Type B pancreatic cell (in vitro differentiated cells): Measurements from ENCODE around the gene RIN3. TPM values are rescaled to one million over a fixed set of nuclear protein-coding genes. Genes with fewer than 3 reads are reported as not detected.
"Not testable (repeated sequence)": the region's sequence is repeated elsewhere in the genome, so short reads cannot be mapped to it uniquely, and the experiment has no call there.

Experiments used
- DNase-seq: peaks from one replicate; pipeline ENCODE4 v3.0.0; 2021; ENCODE audit warnings: mixed read lengths; ENCODE audit not compliant: unreplicated experiment; ENCODE audit errors: extremely low spot score
- H3K27ac Mint-ChIP-seq: 2 replicates; pipeline ENCODE4 v1.8.0; 2021; ENCODE audit warnings: mild to moderate bottlenecking, mixed read lengths
- H3K27me3 Mint-ChIP-seq: 2 replicates; pipeline ENCODE4 v1.8.0; 2021; ENCODE audit warnings: mixed read lengths
- H3K36me3 Mint-ChIP-seq: 2 replicates; pipeline ENCODE4 v1.8.0; 2021; ENCODE audit warnings: mixed read lengths
- H3K4me1 Mint-ChIP-seq: one replicate; pipeline ENCODE4 v1.8.0; 2021; ENCODE audit warnings: mixed read lengths; ENCODE audit not compliant: unreplicated experiment
- H3K4me3 Mint-ChIP-seq: 2 replicates; pipeline ENCODE4 v1.8.0; 2021; ENCODE audit warnings: mild to moderate bottlenecking, mixed read lengths
- H3K9me3 Mint-ChIP-seq: 2 replicates; pipeline ENCODE4 v1.8.0; 2021; ENCODE audit warnings: mixed read lengths
- total RNA-seq: library from RNA; stranded (reverse); gene quantifications from 2 replicates; pipeline ENCODE4 v1.2.1, GENCODE V29; 2021; ENCODE audit warnings: low replicate concordance
- TF ChIP-seq, protein P1 (sequence below): fragments of 200-600 bp; sonication (generic); conservative IDR thresholded peaks from 2 replicates; pipeline ENCODE4 v1.5.0; 2021; ENCODE audit warnings: antibody characterized with exemption, mild to moderate bottlenecking

The RIN3 gene
- total RNA-seq, 1 donor from 2014 or later = 12.9 TPM

GRCh38 chr14:92528486-92529100 lies 15.0 kb downstream of the RIN3 start:
- DNase-seq = no peak
- H3K36me3 Mint-ChIP-seq = no peaks in the 10 kb centered on the region
- H3K4me3 Mint-ChIP-seq = no peak overlapping the region
- H3K9me3 Mint-ChIP-seq = peaks cover 5% of the 10 kb centered on the region
- H3K4me1 Mint-ChIP-seq = no peaks in the 10 kb centered on the region
- TF ChIP-seq, protein P1, sequence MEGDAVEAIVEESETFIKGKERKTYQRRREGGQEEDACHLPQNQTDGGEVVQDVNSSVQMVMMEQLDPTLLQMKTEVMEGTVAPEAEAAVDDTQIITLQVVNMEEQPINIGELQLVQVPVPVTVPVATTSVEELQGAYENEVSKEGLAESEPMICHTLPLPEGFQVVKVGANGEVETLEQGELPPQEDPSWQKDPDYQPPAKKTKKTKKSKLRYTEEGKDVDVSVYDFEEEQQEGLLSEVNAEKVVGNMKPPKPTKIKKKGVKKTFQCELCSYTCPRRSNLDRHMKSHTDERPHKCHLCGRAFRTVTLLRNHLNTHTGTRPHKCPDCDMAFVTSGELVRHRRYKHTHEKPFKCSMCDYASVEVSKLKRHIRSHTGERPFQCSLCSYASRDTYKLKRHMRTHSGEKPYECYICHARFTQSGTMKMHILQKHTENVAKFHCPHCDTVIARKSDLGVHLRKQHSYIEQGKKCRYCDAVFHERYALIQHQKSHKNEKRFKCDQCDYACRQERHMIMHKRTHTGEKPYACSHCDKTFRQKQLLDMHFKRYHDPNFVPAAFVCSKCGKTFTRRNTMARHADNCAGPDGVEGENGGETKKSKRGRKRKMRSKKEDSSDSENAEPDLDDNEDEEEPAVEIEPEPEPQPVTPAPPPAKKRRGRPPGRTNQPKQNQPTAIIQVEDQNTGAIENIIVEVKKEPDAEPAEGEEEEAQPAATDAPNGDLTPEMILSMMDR = no peak
- H3K27me3 Mint-ChIP-seq = peaks cover 2% of the 10 kb centered on the region
- H3K27ac Mint-ChIP-seq = no peak overlapping the region

DNA sequence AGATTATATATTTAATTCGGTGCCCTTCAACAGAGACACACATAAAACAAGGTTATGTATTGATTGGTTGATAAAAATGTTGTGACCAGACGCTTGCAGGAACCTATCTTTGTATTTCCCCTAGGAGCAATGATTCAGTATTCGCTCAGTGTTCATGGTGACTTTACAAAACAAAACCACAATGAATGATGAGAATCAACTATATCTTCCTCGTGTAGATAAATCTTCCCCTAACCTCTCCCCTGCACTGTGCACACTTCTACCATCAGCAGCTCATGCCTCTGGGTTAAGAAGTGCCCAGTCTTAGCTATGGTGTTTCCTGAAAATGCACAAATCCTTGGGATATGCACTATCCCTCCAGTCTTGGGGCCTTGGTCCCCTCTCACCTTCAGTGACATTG lies 16.3 kb downstream of the RIN3 start:
- H3K27ac Mint-ChIP-seq = no peak overlapping the region
- peaks cover 3% of the 10 kb centered on the region for H3K27me3 Mint-ChIP-seq
- no peak for DNase-seq
- peaks cover 1% of the 10 kb centered on the region for H3K4me1 Mint-ChIP-seq
- H3K9me3 Mint-ChIP-seq = peaks cover 5% of the 10 kb centered on the region
- TF ChIP-seq, protein P1 = no peak
- no peaks in the 10 kb centered on the region for H3K36me3 Mint-ChIP-seq
- H3K4me3 Mint-ChIP-seq = no peak overlapping the region

GRCh38 chr14:92531106-92531873 lies 17.7 kb downstream of the RIN3 start:
- no peak for DNase-seq
- H3K4me3 Mint-ChIP-seq = no peak overlapping the region
- H3K27me3 Mint-ChIP-seq = peaks cover 8% of the 10 kb centered on the region
- peaks cover 5% of the 10 kb centered on the region for H3K9me3 Mint-ChIP-seq
- TF ChIP-seq, protein P1 = no peak
- no peaks in the 10 kb centered on the region for H3K36me3 Mint-ChIP-seq
- H3K4me1 Mint-ChIP-seq = peaks cover 8% of the 10 kb centered on the region
- H3K27ac Mint-ChIP-seq = no peak overlapping the region

DNA sequence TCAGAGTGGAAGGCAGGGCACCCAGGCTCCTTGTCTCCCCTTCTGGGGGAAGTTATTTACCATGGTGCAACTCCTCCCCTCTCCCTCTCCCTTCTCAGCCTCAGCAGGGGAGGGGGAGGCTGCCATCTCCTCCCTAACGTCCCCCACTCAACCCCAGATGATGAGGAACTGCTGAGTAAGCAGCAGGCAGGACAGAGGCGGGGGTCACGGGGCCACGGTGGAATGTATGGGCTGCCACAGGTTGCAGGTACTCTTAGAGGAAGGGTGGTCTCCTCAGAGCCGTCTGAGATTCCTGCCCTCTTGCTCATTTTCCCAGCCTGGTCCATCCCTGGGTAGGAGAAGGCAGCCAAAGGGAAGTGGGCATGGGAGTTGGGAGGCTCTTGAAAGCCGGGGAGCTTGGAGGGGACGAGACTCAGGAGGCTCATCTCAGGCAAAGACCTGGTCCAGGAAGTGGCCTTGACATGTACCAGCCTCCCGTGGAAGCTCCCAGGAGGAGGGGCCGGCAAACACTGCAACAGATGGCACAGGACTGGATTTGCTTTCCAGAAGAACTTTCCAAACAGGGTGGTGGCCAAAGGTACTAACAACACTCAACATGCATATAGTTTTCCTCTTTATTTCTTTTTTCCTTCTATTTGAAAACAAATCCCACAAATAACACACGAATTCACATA lies 19.0 kb downstream of the RIN3 start:
- H3K9me3 Mint-ChIP-seq = peaks cover 5% of the 10 kb centered on the region
- DNase-seq = no peak
- H3K4me1 Mint-ChIP-seq = peaks cover 8% of the 10 kb centered on the region
- H3K27ac Mint-ChIP-seq = no peak overlapping the region
- TF ChIP-seq, protein P1 = no peak
- H3K27me3 Mint-ChIP-seq = peaks cover 8% of the 10 kb centered on the region
- no peak overlapping the region for H3K4me3 Mint-ChIP-seq
- H3K36me3 Mint-ChIP-seq = no peaks in the 10 kb centered on the region

GRCh38 chr14:92534932-92535643 lies 21.5 kb downstream of the RIN3 start:
- H3K36me3 Mint-ChIP-seq = no peaks in the 10 kb centered on the region
- H3K9me3 Mint-ChIP-seq = peaks cover 5% of the 10 kb centered on the region
- H3K4me3 Mint-ChIP-seq = peak overlapping the region; percentile 1
- H3K27me3 Mint-ChIP-seq = peaks cover 7% of the 10 kb centered on the region
- DNase-seq = no peak
- peak overlapping the region; percentile 40 for H3K27ac Mint-ChIP-seq
- TF ChIP-seq, protein P1 = no peak
- H3K4me1 Mint-ChIP-seq = peaks cover 8% of the 10 kb centered on the region

DNA sequence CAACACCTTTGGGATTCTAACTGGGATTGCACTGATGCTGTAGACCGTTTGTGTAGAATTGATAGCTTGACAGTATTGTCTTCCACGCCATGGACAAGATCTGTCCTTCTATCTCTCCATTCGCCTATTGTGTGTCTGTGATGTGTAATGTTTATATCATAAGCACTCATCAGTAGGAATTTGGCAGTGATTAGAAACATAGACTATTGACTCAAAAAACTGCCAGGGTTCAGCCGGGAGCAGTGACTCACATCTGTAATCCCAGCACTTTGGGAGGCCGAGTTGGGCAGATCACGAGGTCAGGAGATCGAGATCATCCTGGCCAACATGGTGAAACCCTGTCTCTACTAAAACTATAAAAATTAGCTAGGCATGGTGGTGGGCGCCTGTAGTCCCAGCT lies 22.6 kb downstream of the RIN3 start:
- H3K36me3 Mint-ChIP-seq, H3K27me3 Mint-ChIP-seq, DNase-seq, H3K4me3 Mint-ChIP-seq, H3K4me1 Mint-ChIP-seq, H3K9me3 Mint-ChIP-seq, H3K27ac Mint-ChIP-seq: not testable (repeated sequence)
